Hepatic stellate cell (primary cell): Measurements from ENCODE around the gene TRIP13.

Experiments used
- DNase-seq: peaks from one replicate; pipeline ENCODE4 v3.0.0; 2011; ENCODE audit warnings: low spot score

Gene TRIP13

GRCh38 chr5:854966-855743 lies 37.5 kb upstream of the TRIP13 start:
- no peak for DNase-seq

- DNase-seq, result no peak
Observed at GRCh38 chr5:855771-856530, 36.7 kb upstream of the TRIP13 start.

GRCh38 chr5:856531-857425 lies 35.9 kb upstream of the TRIP13 start:
- DNase-seq, result no peak

GRCh38 chr5:858726-859125 lies 34.0 kb upstream of the TRIP13 start:
- no peak for DNase-seq

- no peak for DNase-seq
Observed at GRCh38 chr5:859391-859790, 33.3 kb upstream of the TRIP13 start.

- DNase-seq, result no peak
Observed at GRCh38 chr5:859798-860296, 32.8 kb upstream of the TRIP13 start.

GRCh38 chr5:860506-861150 lies 32.1 kb upstream of the TRIP13 start:
- DNase-seq, result no peak

- no peak for DNase-seq
Observed at GRCh38 chr5:861442-862366, 31.0 kb upstream of the TRIP13 start.

GRCh38 chr5:862367-863243 lies 30.1 kb upstream of the TRIP13 start:
- DNase-seq, result no peak

GRCh38 chr5:863244-863805 lies 29.4 kb upstream of the TRIP13 start:
- no peak for DNase-seq

GRCh38 chr5:864492-865167 lies 28.1 kb upstream of the TRIP13 start:
- no peak for DNase-seq

GRCh38 chr5:865168-865521 lies 27.5 kb upstream of the TRIP13 start:
- DNase-seq, result no peak

GRCh38 chr5:865771-866170 lies 26.9 kb upstream of the TRIP13 start:
- DNase-seq, result no peak

- no peak for DNase-seq
Observed at GRCh38 chr5:867300-867870, 25.3 kb upstream of the TRIP13 start.

- no peak for DNase-seq
Observed at GRCh38 chr5:868428-869135, 24.1 kb upstream of the TRIP13 start.

GRCh38 chr5:870956-871355 lies 21.7 kb upstream of the TRIP13 start:
- DNase-seq, result no peak

- DNase-seq, result no peak
Observed at GRCh38 chr5:871596-872298, 20.9 kb upstream of the TRIP13 start.
